ENCODE measurements around the gene GON4L. TPM values are rescaled to one million over a fixed set of nuclear protein-coding genes. Genes with fewer than 3 reads are reported as not detected.

The GON4L gene
- total and polyA plus RNA-seq, 2 experiments from 2014 or later: 45.2 to 93.1 TPM

DNA sequence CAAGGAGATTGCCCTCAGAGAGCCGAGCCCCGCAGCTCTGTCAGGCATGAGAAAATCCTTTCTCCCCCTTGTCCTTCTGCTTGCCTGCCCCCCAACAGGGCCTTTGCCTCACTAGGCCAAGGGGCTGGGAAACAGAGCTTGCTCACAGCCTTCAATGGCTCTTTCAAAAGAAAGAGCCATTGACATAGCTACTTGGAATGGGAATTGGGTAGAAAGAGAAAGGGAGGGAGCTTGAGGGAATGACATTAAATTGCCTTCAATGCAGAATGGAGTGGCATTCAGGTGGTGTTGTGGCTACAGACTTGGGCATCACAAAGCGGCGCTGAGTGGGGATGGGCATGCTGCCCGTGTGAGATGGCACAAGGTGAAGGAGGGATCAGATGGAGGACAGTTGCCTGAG, 15.5 kb upstream of the GON4L start:
- Mint-ChIP-seq H3K36me3 (ENCODE audit: low read depth) (no peaks in the 10 kb centered on the region; the same call in 2 of the 3 replicates), H3K9me3 (no peaks in the 10 kb centered on the region; the same call in 2 of the 3 replicates), H3K27me3 (ENCODE audit: insufficient read depth, low read depth, poor library complexity) (peaks cover 4% of the 10 kb centered on the region), H3K27ac (no peak overlapping the region), H3K4me1 (no peaks in the 10 kb centered on the region), H3K4me3 (no peak overlapping the region)
- Histone ChIP-seq H3K4me3 (no peak overlapping the region), H3K4me2 (no peak overlapping the region), H3F3A (replicated peaks; ENCODE audit: low read depth) (no peaks in the 10 kb centered on the region), H4K20me1 (replicated peaks; ENCODE audit: insufficient read depth) (no peaks in the 10 kb centered on the region; the same call in 1 of the 2 replicates), H2AFZ (no peak overlapping the region), H3K27me3 (ENCODE audit: insufficient read depth) (no peaks in the 10 kb centered on the region), H3K27ac (ENCODE audit: low read depth) (0 out of 2 replicates have a peak overlapping the region, but pooled peaks have one; percentile 14), H3K79me2 (replicated peaks; ENCODE audit: insufficient read depth) (no peaks in the 10 kb centered on the region), H3K36me3 (ENCODE audit: insufficient read depth) (no peaks in the 10 kb centered on the region), H3K9me2 (ENCODE audit: insufficient read depth) (0 out of 2 replicates have a peak, but pooled peaks cover 4% of the 10 kb centered on the region), H3K4me1 (ENCODE audit: insufficient read depth) (no peaks in the 10 kb centered on the region)
- DNase-seq (ENCODE audit: low spot score) (no peak), ATAC-seq (no peak)
- TF ChIP-seq ZNF114 (CRISPR knock-in tag; IDR thresholded peaks at IDR 0.05) (no peak), NANOG (IDR thresholded peaks at IDR 0.05; ENCODE audit: borderline replicate concordance) (no peak), STAT1 (IDR thresholded peaks at IDR 0.05; ENCODE audit: unreplicated experiment) (no peak), EZH2 (IDR thresholded peaks at IDR 0.05; ENCODE audit: low read depth, unreplicated experiment) (no peak), EZH2phosphoT487 (IDR thresholded peaks at IDR 0.05; ENCODE audit: unreplicated experiment) (no peak), POLR2AphosphoS5 (IDR thresholded peaks at IDR 0.05; ENCODE audit: low read depth) (no peak), ZNF331 (CRISPR knock-in tag; IDR thresholded peaks at IDR 0.05; ENCODE audit: low read depth) (no peak), CREB1 (CRISPR knock-in tag; IDR thresholded peaks at IDR 0.05; ENCODE audit: low read depth) (no peak), JUNB (IDR thresholded peaks at IDR 0.05; ENCODE audit: unreplicated experiment) (no peak)
- TF ChIP-seq, protein P1, sequence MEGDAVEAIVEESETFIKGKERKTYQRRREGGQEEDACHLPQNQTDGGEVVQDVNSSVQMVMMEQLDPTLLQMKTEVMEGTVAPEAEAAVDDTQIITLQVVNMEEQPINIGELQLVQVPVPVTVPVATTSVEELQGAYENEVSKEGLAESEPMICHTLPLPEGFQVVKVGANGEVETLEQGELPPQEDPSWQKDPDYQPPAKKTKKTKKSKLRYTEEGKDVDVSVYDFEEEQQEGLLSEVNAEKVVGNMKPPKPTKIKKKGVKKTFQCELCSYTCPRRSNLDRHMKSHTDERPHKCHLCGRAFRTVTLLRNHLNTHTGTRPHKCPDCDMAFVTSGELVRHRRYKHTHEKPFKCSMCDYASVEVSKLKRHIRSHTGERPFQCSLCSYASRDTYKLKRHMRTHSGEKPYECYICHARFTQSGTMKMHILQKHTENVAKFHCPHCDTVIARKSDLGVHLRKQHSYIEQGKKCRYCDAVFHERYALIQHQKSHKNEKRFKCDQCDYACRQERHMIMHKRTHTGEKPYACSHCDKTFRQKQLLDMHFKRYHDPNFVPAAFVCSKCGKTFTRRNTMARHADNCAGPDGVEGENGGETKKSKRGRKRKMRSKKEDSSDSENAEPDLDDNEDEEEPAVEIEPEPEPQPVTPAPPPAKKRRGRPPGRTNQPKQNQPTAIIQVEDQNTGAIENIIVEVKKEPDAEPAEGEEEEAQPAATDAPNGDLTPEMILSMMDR (conservative IDR thresholded peaks at IDR 0.05; ENCODE audit: low read depth in 2 of 2): no peak
- TF ChIP-seq, protein P2, sequence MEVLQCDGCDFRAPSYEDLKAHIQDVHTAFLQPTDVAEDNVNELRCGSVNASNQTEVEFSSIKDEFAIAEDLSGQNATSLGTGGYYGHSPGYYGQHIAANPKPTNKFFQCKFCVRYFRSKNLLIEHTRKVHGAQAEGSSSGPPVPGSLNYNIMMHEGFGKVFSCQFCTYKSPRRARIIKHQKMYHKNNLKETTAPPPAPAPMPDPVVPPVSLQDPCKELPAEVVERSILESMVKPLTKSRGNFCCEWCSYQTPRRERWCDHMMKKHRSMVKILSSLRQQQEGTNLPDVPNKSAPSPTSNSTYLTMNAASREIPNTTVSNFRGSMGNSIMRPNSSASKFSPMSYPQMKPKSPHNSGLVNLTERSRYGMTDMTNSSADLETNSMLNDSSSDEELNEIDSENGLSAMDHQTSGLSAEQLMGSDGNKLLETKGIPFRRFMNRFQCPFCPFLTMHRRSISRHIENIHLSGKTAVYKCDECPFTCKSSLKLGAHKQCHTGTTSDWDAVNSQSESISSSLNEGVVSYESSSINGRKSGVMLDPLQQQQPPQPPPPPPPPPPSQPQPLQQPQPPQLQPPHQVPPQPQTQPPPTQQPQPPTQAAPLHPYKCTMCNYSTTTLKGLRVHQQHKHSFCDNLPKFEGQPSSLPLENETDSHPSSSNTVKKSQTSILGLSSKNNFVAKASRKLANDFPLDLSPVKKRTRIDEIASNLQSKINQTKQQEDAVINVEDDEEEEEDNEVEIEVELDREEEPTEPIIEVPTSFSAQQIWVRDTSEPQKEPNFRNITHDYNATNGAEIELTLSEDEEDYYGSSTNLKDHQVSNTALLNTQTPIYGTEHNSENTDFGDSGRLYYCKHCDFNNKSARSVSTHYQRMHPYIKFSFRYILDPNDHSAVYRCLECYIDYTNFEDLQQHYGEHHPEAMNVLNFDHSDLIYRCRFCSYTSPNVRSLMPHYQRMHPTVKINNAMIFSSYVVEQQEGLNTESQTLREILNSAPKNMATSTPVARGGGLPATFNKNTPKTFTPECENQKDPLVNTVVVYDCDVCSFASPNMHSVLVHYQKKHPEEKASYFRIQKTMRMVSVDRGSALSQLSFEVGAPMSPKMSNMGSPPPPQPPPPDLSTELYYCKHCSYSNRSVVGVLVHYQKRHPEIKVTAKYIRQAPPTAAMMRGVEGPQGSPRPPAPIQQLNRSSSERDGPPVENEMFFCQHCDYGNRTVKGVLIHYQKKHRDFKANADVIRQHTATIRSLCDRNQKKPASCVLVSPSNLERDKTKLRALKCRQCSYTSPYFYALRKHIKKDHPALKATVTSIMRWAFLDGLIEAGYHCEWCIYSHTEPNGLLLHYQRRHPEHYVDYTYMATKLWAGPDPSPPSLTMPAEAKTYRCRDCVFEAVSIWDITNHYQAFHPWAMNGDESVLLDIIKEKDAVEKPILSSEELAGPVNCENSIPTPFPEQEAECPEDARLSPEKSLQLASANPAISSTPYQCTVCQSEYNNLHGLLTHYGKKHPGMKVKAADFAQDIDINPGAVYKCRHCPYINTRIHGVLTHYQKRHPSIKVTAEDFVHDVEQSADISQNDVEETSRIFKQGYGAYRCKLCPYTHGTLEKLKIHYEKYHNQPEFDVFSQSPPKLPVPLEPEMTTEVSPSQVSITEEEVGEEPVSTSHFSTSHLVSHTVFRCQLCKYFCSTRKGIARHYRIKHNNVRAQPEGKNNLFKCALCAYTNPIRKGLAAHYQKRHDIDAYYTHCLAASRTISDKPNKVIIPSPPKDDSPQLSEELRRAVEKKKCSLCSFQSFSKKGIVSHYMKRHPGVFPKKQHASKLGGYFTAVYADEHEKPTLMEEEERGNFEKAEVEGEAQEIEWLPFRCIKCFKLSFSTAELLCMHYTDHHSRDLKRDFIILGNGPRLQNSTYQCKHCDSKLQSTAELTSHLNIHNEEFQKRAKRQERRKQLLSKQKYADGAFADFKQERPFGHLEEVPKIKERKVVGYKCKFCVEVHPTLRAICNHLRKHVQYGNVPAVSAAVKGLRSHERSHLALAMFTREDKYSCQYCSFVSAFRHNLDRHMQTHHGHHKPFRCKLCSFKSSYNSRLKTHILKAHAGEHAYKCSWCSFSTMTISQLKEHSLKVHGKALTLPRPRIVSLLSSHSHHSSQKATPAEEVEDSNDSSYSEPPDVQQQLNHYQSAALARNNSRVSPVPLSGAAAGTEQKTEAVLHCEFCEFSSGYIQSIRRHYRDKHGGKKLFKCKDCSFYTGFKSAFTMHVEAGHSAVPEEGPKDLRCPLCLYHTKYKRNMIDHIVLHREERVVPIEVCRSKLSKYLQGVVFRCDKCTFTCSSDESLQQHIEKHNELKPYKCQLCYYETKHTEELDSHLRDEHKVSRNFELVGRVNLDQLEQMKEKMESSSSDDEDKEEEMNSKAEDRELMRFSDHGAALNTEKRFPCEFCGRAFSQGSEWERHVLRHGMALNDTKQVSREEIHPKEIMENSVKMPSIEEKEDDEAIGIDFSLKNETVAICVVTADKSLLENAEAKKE (CRISPR knock-in tag; IDR thresholded peaks at IDR 0.05): no peak
- TF ChIP-seq, protein P3, sequence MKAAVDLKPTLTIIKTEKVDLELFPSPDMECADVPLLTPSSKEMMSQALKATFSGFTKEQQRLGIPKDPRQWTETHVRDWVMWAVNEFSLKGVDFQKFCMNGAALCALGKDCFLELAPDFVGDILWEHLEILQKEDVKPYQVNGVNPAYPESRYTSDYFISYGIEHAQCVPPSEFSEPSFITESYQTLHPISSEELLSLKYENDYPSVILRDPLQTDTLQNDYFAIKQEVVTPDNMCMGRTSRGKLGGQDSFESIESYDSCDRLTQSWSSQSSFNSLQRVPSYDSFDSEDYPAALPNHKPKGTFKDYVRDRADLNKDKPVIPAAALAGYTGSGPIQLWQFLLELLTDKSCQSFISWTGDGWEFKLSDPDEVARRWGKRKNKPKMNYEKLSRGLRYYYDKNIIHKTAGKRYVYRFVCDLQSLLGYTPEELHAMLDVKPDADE (IDR thresholded peaks at IDR 0.05): no peak
- TF ChIP-seq, protein P4, sequence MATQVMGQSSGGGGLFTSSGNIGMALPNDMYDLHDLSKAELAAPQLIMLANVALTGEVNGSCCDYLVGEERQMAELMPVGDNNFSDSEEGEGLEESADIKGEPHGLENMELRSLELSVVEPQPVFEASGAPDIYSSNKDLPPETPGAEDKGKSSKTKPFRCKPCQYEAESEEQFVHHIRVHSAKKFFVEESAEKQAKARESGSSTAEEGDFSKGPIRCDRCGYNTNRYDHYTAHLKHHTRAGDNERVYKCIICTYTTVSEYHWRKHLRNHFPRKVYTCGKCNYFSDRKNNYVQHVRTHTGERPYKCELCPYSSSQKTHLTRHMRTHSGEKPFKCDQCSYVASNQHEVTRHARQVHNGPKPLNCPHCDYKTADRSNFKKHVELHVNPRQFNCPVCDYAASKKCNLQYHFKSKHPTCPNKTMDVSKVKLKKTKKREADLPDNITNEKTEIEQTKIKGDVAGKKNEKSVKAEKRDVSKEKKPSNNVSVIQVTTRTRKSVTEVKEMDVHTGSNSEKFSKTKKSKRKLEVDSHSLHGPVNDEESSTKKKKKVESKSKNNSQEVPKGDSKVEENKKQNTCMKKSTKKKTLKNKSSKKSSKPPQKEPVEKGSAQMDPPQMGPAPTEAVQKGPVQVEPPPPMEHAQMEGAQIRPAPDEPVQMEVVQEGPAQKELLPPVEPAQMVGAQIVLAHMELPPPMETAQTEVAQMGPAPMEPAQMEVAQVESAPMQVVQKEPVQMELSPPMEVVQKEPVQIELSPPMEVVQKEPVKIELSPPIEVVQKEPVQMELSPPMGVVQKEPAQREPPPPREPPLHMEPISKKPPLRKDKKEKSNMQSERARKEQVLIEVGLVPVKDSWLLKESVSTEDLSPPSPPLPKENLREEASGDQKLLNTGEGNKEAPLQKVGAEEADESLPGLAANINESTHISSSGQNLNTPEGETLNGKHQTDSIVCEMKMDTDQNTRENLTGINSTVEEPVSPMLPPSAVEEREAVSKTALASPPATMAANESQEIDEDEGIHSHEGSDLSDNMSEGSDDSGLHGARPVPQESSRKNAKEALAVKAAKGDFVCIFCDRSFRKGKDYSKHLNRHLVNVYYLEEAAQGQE (IDR thresholded peaks at IDR 0.05; ENCODE audit: unreplicated experiment): no peak
